HEK293T (cell line): ENCODE measurements around the gene DIDO1.

Experiments used
- BHLHE40 ChIP-seq: fragments of 450-650 bp; IDR thresholded peaks from 2 replicates; pipeline ENCODE4 v1.6.1; 2016; ENCODE audit warnings: mild to moderate bottlenecking, moderate library complexity, borderline replicate concordance
- CTBP1 ChIP-seq: fragments of 450-650 bp; IDR thresholded peaks from 2 replicates; pipeline ENCODE4 v1.6.1; 2016; ENCODE audit warnings: borderline replicate concordance
- ELF4 ChIP-seq: fragments of 450-650 bp; IDR thresholded peaks from 2 replicates; pipeline ENCODE4 v1.6.1; 2017; ENCODE audit warnings: antibody characterized with exemption
- FOXK2 ChIP-seq: fragments of 450-650 bp; IDR thresholded peaks from 2 replicates; pipeline ENCODE4 v1.6.1; 2016; ENCODE audit warnings: mild to moderate bottlenecking
- NFRKB ChIP-seq: fragments of 450-650 bp; IDR thresholded peaks from 2 replicates; pipeline ENCODE4 v1.6.1; 2016; ENCODE audit warnings: mild to moderate bottlenecking, moderate library complexity
- SUZ12 ChIP-seq: fragments of 450-650 bp; IDR thresholded peaks from 2 replicates; pipeline ENCODE4 v1.6.1; 2016; ENCODE audit warnings: mild to moderate bottlenecking
- ZNF384 ChIP-seq: fragments of 450-650 bp; IDR thresholded peaks from 2 replicates; pipeline ENCODE4 v1.6.1; 2016

DNA sequence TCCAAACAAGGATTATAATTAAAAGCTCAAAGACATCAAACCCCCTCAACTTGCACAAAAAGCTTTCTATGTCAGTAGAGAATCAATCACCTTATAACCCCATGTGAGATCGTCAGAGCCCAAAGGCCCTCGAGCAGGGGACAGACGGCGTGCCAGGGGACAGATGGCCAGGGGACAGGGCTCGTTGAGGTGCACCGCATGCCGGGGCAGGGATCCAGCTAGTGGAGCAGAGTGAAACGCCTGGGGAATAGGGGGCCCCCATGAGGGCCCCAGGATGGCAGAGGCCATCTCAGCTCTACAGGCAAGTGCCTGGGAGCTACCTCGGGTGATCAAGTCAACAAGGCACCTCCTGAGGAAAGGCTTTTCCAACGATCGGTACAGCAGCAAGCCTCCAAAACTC is 28.6 kb downstream of the DIDO1 start:
- no peak for TF ChIP-seq SUZ12
- TF ChIP-seq ELF4: no peak
- TF ChIP-seq BHLHE40: no peak
- no peak for TF ChIP-seq NFRKB
- TF ChIP-seq FOXK2: no peak
- no peak for TF ChIP-seq ZNF384
- TF ChIP-seq CTBP1: no peak
